ENCODE results near the gene CASZ1. TPM values are rescaled to one million over a fixed set of nuclear protein-coding genes. Genes with fewer than 3 reads are reported as not detected.

CASZ1 gene
- total RNA-seq, 4 donors from 2014 or later: 39.1 to 215 (median 115) TPM

DNA sequence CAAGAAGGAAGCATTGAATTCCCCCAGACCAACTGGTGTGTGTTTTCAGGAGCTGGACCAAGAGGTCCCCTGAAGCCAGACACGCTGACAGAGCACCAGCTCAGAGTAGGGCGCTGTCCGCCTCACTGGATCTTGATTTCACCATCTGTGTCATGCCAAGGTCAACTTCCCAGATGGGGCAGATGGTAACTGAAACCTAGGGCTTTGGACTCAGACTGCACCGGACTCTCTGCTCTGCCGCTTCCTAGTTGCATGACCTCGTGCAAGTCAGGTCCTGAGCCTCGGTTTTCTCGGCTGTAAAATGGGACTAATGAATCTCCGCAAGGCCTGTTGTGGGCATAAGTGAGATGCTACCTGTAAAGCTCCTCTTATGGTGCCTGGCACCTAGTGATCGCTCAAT is 17.9 kb upstream of the CASZ1 start:
- intact Hi-C loops (cut with DNase I; ENCODE audit: low total_unique reads) (no loop called here), in situ Hi-C loops (cut with MboI; ENCODE audit: low pct_ligation_motif_present in 1 of 4, low pct_unique_long_range_greater_than_20kb in 1 of 4, low sequenced_read_pairs in 3 of 4) (no loop called here)
- H3K4me3 ChIP-seq: no peak overlapping the region
- 60 to 91% methylated on average over 1 to 8 of the region's 10 CpGs for WGBS, 2 donors (ENCODE audit: low coverage in 1 of 2)
- H3K9me3 ChIP-seq: no peaks in the 10 kb centered on the region
- no peaks in the 10 kb centered on the region for H3K36me3 ChIP-seq
- peaks cover under 1% of the 10 kb centered on the region for H3K27me3 ChIP-seq
- TF ChIP-seq POLR2AphosphoS5 (IDR thresholded peaks at IDR 0.05) (no peak), POLR2A (IDR thresholded peaks at IDR 0.05) (no peak), CTCF (IDR thresholded peaks at IDR 0.05) (no peak), EP300 (IDR thresholded peaks at IDR 0.05; ENCODE audit: low read depth) (no peak)
- no peak for DNase-seq
- peaks cover 9 to 35% (median 25%) of the 10 kb centered on the region in 4 donors for H3K4me1 ChIP-seq
- H3K27ac ChIP-seq: no peak overlapping the region

GRCh38 chr1:10813799-10814198 is 17.4 kb upstream of the CASZ1 start:
- no peak overlapping the region for H3K27ac ChIP-seq
- DNase-seq: no peak
- no peak overlapping the region for H3K4me3 ChIP-seq
- WGBS, 2 donors (ENCODE audit: low coverage in 1 of 2): 83 to 93% methylated on average over 5 to 13 of the region's 14 CpGs
- peaks cover 4 to 30% (median 19%) of the 10 kb centered on the region in 4 donors for H3K4me1 ChIP-seq
- TF ChIP-seq POLR2A (IDR thresholded peaks at IDR 0.05) (no peak), CTCF (IDR thresholded peaks at IDR 0.05) (no peak), POLR2AphosphoS5 (IDR thresholded peaks at IDR 0.05) (no peak), EP300 (IDR thresholded peaks at IDR 0.05; ENCODE audit: low read depth) (no peak)
- H3K36me3 ChIP-seq: no peaks in the 10 kb centered on the region
- in situ Hi-C loops (cut with MboI; ENCODE audit: low pct_ligation_motif_present in 1 of 4, low pct_unique_long_range_greater_than_20kb in 1 of 4, low sequenced_read_pairs in 3 of 4) (no loop called here), intact Hi-C loops (cut with DNase I; ENCODE audit: low total_unique reads) (no loop called here)
- peaks cover 4% of the 10 kb centered on the region for H3K27me3 ChIP-seq
- H3K9me3 ChIP-seq: no peaks in the 10 kb centered on the region

DNA sequence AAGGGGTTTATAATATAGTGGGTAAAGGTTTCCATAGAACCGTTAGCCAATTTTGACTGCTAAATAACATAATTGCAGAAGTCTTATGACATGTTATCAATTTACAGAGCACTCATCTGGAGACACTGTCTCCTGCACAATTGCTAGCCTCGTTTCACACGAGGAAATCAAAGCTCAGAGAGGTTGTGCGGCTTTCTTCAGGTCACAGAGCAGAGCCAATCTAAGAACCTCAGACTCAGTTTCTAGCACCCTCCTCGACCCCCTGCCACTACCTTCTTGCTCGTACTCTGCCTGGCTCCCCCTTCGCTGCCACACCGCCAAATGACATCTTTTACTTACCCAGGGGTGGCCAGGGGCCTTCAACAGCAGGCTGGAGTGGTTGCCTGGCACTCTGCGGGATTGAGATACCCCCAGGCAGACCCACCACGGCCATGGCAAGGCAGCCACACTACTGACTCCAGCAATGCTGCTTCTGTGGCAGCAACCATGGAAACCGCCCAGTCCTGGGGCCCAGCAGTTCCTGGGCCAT is 16.0 kb upstream of the CASZ1 start:
- DNase-seq: no peak

DNA sequence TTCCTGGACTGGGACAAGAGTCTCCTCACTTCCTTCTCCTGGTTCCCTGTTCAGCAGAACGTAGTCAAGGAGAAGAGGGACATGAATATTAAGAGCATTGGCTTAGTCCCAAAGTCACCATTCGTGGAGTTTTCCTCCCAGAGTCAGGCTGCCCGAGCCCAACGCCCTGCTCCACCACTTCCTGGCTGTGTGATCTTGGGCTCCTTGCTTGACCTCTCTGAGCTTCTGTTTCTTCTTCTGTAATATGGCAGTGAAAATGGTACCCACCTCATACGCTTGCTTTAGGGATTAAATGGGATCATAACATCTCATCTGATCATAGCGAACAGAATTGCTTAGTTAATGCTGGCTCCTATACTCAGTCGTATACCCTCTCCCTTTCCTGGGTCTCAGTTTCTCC is 12.0 kb upstream of the CASZ1 start:
- in situ Hi-C loops (cut with MboI; ENCODE audit: low pct_ligation_motif_present in 1 of 4, low pct_unique_long_range_greater_than_20kb in 1 of 4, low sequenced_read_pairs in 3 of 4) (no loop called here), intact Hi-C loops (cut with DNase I; ENCODE audit: low total_unique reads) (no loop called here)

More for the DNA sequence above, 16.0 kb upstream of the CASZ1 start:
- Histone ChIP-seq H3K36me3 (no peaks in the 10 kb centered on the region), H3K4me1 (peaks cover 0 to 21% (median 14%) of the 10 kb centered on the region in 4 donors), H3K27me3 (peaks cover 4% of the 10 kb centered on the region), H3K4me3 (no peak overlapping the region), H3K27ac (no peak overlapping the region), H3K9me3 (no peaks in the 10 kb centered on the region)
- in situ Hi-C loops (cut with MboI; ENCODE audit: low pct_ligation_motif_present in 1 of 4, low pct_unique_long_range_greater_than_20kb in 1 of 4, low sequenced_read_pairs in 3 of 4): no loop called here
- 76 to 84% methylated on average over 7 to 11 of the region's 11 CpGs for WGBS, 2 donors (ENCODE audit: low coverage in 1 of 2)
- TF ChIP-seq POLR2A (IDR thresholded peaks at IDR 0.05) (no peak), CTCF (IDR thresholded peaks at IDR 0.05) (no peak), EP300 (IDR thresholded peaks at IDR 0.05; ENCODE audit: low read depth) (no peak), POLR2AphosphoS5 (IDR thresholded peaks at IDR 0.05) (no peak)
- intact Hi-C loops (cut with DNase I; ENCODE audit: low total_unique reads): no loop called here

More for the DNA sequence above, 12.0 kb upstream of the CASZ1 start:
- H3K36me3 ChIP-seq: no peaks in the 10 kb centered on the region
- TF ChIP-seq EP300 (IDR thresholded peaks at IDR 0.05; ENCODE audit: low read depth) (no peak), POLR2AphosphoS5 (IDR thresholded peaks at IDR 0.05) (no peak), POLR2A (IDR thresholded peaks at IDR 0.05) (no peak), CTCF (IDR thresholded peaks at IDR 0.05) (no peak)
- 60 to 70% methylated on average over 4 to 7 of the region's 7 CpGs for WGBS, 2 donors (ENCODE audit: low coverage in 1 of 2)
- no peak for DNase-seq
- H3K27me3 ChIP-seq: peaks cover 4% of the 10 kb centered on the region
- no peak overlapping the region for H3K4me3 ChIP-seq
- H3K4me1 ChIP-seq: peaks cover 0 to 16% (median 7%) of the 10 kb centered on the region in 4 donors
- no peak overlapping the region for H3K27ac ChIP-seq
- no peaks in the 10 kb centered on the region for H3K9me3 ChIP-seq
